ENCODE measurements around the gene SECISBP2L. TPM values are rescaled to one million over a fixed set of nuclear protein-coding genes. Genes with fewer than 3 reads are reported as not detected.

The SECISBP2L gene, protein sequence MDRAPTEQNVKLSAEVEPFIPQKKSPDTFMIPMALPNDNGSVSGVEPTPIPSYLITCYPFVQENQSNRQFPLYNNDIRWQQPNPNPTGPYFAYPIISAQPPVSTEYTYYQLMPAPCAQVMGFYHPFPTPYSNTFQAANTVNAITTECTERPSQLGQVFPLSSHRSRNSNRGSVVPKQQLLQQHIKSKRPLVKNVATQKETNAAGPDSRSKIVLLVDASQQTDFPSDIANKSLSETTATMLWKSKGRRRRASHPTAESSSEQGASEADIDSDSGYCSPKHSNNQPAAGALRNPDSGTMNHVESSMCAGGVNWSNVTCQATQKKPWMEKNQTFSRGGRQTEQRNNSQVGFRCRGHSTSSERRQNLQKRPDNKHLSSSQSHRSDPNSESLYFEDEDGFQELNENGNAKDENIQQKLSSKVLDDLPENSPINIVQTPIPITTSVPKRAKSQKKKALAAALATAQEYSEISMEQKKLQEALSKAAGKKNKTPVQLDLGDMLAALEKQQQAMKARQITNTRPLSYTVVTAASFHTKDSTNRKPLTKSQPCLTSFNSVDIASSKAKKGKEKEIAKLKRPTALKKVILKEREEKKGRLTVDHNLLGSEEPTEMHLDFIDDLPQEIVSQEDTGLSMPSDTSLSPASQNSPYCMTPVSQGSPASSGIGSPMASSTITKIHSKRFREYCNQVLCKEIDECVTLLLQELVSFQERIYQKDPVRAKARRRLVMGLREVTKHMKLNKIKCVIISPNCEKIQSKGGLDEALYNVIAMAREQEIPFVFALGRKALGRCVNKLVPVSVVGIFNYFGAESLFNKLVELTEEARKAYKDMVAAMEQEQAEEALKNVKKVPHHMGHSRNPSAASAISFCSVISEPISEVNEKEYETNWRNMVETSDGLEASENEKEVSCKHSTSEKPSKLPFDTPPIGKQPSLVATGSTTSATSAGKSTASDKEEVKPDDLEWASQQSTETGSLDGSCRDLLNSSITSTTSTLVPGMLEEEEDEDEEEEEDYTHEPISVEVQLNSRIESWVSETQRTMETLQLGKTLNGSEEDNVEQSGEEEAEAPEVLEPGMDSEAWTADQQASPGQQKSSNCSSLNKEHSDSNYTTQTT
- 125 TPM for total RNA-seq

DNA sequence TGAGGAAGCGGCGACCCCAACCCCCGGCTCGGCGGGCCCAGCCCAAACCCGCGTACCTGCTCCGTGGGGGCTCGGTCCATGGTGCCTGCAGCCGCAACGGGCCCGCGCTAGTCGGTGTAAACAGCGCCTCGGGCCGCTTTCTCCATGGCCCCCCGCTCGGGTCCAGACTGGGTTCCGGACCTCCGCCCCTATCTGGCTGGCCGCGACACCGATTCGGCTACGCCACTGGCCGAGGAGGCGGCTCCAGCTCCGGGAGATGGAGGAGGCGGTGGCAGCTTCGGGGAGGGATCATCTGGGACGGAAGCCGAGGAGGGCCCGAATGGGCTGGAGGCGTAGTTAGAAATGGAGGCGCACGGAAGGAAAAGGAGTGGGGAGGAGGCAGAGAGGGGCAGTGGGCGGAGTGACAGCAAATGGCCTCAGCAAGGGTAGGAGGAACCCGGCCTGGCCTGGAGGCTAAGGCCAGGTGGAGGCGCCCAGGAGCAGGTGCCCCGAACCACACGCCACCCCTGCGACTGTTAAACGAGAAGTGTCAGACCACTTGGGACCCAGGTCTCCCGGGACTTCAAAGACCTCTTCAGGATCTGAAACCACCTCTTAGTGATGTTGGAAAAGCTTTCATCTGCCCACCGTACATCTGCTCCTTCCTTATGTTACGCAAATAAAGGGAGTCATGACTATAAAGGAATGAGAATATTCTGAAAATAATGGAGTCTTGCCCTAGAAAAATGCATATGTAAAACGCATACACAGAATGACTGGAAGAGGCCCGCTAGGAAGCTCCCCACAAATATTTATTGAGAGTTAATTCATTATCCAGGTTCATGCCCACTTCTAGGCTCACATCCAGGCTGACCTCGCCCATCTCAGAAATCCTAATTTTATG lies at the start of gene SECISBP2L:
Gene SECISBP2L (minus strand): TSS at position 227 of the 883 bp plus-strand sequence. CDS start 147 bp downstream, at position 80.

DNA sequence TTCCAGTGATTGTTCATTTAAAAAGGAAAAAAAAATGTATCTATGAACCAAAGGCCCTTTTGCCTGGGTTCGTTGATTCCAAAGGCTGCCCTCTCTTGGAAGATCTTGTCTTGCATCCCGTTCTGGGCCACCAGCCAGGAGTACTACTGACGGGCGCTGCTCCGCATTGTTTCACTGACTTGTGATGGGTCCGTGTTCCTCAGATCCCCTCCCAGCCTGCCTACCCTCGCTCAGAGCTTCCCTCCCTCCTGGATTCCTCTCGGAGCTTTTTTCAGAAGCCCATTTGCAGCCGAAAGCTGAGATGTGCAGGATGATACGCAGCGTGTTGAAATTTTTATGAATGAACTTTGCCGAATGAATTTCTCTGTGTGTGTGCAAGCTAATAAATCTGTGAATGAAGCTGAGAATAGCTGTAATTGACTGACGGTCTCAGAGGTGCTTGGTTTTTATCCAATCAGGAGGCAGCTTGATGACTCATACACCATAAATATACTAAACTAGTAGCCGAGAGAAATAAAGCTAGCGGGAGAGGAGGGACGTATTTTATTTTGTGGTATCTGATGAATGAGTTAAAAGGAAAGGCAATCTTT lies 82.6 kb downstream of the SECISBP2L start, which contains the start of gene SHC4:
Gene SHC4 (minus strand): TSS at position 396 of the 590 bp plus-strand sequence. CDS start 904 bp downstream, outside the sequence.

Small RNA genes lying within 50 kb of the gene (small RNA-seq; reads per million reads assigned to genes)
- not detected for gene RF00019 (ENCODE audit: low replicate concordance)

Other genes with a start within 250 kb of the SECISBP2L start
- gene CEP152, start 235.4 kb downstream of the SECISBP2L start, total RNA-seq, result 30.7 TPM
- gene EID1, start 168.3 kb downstream of the SECISBP2L start, total RNA-seq, result 146 TPM
- 7.2 TPM for gene SHC4, start 82.5 kb downstream of the SECISBP2L start, total RNA-seq
- gene COPS2, start 109.2 kb upstream of the SECISBP2L start, total RNA-seq, result 79.5 TPM
- 80.8 TPM for gene GALK2, start 123.8 kb upstream of the SECISBP2L start, total RNA-seq